HG03175 (cell line): Measurements from ENCODE around the gene S100A10.

Source experiments
- ATAC-seq: cut with Tn5 transposase; IDR thresholded peaks from one replicate; pipeline ENCODE4 v1.9.1; 2021; ENCODE audit warnings: mild to moderate bottlenecking, moderate library complexity; ENCODE audit not compliant: unreplicated experiment

The S100A10 gene

GRCh38 chr1:152013664-152014237, 20.1 kb upstream of the S100A10 start:
- no peak for ATAC-seq

DNA sequence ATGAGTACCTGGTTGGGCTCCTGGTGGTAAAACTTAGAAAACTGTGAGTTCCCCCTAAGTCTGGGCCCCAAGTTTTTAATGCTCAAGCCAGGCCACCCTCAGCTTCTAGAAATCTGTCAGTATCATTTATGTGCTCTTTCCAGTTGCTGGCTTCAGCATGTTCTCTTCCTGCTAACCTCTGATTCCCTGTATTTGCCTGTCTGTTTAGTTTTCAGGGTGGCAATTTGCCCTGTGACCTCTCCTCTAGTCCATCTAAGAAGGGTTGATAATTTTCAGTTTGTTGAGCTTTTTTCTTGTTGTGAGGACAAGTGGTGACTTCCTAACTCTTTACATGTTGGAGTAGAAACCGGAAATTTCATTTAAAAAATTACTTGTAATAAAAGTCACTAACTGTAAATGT, 16.0 kb upstream of the S100A10 start:
- ATAC-seq = no peak

DNA sequence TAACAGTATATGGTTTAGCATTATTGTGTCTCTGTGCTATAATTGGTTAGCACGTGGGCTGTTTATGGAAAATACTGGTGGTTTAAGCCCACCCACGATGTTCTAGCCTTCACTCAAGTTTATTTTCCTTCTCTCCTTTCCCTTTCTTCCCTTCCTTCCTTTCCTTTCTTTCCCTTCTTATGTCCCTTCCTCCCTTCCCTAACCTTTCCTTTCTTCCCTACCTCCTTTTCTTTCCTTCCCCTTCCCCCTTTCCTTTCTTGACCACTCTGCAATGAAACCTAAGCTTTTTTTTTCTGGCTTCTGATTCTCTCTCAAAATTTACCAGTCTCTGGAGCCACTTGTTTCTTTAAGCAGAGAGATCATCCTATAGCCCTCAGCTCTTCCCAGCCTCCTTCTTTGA, 13.4 kb upstream of the S100A10 start:
- ATAC-seq = no peak

DNA sequence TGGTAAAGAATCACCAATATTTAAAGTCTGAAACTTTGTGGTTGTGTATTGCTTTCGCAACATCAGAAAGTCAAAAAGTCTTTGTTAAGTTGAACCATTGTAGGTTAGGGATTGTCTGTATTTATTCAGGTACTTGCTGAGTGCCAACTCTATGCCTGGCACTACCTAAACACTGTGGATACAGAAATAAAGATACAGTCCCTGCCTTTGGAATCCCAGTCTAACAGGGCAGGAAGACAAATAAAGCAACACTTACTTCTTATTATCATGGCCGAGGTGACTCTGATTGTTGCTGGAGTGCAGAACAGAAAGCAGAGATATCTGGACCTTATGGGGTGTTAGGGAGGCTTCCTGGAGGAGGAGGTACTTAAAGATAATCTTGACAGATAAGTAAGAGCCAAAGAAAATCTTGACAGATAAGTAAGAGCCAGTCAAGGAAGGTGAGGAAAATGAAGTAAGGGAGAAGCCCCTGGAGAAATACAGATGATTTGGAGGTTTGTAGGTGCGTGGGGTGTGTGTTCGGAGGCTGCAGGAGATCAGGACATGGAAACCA, 11.8 kb upstream of the S100A10 start:
- ATAC-seq = no peak

DNA sequence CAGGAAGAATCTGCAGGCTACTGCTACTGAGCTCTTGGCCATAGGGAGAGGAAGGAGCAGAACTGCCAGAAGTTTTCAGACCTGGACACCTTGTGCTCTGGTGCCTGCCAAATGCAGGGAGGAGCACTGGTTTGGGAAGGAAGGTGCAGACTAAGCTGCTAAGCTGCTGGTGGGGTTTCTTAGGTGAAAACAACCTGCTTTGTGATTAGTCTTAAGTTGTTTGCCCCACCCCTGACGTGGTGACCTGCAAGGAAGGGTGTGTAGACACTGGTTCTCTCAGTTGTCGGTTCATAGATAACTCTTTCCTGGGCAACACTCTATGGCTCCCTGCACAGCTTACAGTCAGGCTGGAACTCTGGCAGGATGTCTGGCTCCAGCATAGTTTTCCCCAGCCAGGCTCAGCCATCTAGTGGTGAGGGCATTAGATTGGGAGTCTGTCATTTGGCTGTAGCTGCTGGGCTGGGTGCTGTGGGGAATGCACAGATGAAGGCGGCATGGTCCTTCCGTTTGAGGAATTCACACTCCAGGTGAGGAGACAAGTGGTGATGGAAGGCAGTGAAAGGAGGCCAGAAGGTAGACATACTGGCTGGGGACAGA, 10.3 kb upstream of the S100A10 start:
- ATAC-seq = no peak

- ATAC-seq = no peak
Measured at GRCh38 chr1:152002960-152003359, 9.3 kb upstream of the S100A10 start.

- ATAC-seq = no peak
Measured at GRCh38 chr1:152001631-152002584, 8.2 kb upstream of the S100A10 start.

DNA sequence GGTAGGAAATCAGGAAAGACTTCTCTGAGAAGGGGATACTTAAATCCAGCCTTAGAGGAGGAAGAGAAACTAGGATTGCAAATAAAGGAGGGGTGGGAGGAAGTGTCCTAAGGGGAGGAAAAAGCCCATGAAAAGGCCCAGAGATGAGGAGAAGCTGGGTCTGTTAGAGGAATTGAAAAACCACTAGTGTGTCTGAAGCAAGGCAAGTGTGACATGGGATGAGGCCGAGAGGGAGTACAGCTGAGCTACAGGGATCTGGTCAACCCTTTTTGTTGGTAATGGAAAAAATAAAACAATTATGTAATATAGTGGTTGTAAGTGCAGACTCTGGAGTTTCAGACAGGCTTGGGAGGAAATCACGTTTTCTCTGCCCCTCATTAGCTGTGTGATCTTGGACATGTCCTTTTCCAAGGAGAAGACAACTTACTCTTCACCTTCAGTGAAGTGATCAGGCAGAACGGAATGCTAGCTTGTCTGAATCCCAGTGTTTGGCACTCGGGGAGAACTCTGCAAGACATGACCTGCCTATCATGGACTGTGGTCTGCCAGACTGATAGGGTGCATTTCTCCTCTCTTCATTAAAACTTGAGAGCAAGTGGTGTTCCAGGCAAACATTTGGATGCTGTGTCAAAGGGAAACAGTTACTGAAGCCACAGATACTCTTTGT, 7.4 kb upstream of the S100A10 start:
- no peak for ATAC-seq

GRCh38 chr1:151998611-151999362, 5.1 kb upstream of the S100A10 start:
- no peak for ATAC-seq

- no peak for ATAC-seq
Measured at GRCh38 chr1:151997284-151997570, 3.6 kb upstream of the S100A10 start.

DNA sequence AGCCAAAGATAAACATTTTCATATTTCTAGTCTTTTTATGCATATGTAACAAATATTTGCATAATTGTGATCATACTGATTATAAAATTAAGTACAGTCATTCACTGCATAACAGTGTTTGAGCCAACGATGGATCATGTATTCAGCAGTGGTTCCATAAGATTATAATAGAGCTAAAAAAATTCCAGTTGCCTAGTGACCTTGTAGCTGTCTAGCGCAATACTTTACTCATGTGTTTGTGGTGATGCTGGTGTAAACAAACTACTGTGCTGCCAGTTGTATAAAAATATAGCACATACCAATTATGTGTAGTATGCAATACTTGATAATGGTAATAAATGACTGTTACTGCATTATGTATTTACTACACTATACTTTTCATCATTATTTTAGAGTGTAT, 2.1 kb upstream of the S100A10 start:
- no peak for ATAC-seq

DNA sequence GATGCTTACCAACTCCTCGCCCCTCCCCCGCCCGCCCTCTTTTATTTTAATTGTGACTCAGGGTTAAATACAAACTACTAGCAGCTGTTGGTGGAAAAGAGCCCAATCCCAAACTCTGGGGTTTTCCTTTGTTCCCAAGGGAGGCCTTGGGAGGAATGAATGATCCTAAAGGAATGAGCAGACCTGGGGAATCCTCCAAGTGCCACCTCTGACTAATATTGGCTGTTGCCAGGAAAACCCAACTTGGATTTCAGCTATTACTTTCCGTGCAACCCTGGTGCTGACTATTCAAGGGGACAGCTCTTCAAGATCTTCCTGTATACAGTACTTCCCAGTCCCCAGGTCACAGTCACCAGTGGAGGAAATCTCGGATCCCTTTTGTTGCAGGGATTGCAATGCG, 1.3 kb upstream of the S100A10 start:
- ATAC-seq = no peak

GRCh38 chr1:151993084-151993733, 450 bp downstream of the S100A10 start:
- no peak for ATAC-seq

- no peak for ATAC-seq
Measured at GRCh38 chr1:151992303-151993083, 1.2 kb downstream of the S100A10 start.

DNA sequence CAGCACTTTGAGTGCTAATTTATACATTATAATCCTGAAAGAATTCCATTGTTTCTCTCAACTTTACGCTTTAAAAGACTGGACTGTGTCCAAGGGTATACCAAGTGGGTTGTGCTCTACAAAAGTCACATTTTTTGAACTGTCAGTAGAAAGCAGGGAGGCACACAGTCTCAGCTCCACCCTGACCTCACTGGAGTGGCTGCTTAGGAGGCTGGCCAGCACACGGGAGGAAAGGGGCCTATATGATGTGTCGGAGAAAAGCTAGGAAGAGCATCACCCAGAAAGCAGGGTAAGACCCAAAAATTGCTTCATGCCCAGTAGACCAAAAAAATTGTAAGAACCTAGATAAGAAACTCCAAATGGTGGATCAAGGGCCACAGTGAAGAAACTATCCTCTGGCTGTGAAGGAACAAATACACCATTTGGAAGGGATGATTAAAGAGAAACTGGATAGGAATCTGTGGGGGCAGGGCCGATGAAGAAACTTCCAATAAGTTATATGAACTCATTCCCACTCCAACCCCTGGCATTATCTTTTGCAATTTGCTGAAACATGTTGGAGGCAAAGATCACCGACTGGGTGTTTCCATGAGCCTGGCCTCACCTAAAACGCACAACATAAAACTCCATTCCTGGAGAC, 1.9 kb downstream of the S100A10 start:
- no peak for ATAC-seq

DNA sequence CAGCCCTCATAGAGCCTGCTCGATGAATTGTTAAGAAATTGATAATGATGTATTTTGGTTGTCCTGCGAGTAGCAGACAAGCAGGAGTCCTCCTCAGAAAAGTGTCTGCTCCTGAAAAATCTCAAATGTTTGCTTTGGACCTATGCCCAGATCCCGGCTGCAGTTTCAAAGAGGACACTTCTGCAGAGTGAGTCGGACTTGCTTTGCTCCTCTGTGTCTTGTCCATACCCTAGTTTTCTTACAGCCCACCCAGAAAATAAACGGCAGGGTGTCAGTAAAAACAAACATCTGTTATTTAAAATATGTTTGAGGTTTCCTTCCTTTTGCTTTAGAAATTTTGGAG, 2.8 kb downstream of the S100A10 start:
- no peak for ATAC-seq

DNA sequence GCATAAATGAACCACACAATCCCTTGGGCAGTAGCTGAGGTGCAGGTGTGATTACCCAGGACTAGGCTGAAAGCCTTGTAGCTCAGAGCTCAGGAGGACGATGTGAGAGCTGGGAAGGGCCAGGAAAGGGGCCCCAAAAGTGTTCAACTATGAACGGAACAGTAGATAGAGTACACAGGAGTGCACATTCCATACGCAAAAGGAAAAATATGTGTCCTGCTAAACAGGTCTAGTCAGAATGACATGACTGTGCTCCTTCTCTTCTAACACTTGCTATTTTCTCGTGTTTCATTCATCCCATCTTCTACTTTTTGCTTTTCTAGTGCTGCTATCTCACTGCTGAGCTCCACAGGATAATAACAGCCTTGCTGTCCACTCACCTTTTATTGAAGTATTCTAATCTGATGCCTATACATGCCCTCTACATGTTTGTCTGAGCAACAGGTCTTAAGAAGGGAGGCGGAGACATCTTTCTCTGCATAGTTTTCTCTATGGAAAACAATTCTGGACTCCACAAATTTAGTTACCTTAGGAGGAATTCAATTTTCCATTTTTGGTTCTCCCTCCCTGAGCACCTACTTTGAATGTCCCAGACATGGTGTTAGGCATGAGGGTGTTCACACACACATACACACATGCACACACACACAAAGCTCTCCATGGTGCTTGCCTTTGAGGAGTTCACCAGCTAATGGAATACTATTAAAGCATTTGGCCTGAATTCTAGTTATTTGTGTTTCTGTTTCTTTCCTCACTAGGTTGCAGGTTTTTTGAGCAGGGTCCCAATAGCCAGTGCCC, 3.4 kb downstream of the S100A10 start:
- no peak for ATAC-seq

DNA sequence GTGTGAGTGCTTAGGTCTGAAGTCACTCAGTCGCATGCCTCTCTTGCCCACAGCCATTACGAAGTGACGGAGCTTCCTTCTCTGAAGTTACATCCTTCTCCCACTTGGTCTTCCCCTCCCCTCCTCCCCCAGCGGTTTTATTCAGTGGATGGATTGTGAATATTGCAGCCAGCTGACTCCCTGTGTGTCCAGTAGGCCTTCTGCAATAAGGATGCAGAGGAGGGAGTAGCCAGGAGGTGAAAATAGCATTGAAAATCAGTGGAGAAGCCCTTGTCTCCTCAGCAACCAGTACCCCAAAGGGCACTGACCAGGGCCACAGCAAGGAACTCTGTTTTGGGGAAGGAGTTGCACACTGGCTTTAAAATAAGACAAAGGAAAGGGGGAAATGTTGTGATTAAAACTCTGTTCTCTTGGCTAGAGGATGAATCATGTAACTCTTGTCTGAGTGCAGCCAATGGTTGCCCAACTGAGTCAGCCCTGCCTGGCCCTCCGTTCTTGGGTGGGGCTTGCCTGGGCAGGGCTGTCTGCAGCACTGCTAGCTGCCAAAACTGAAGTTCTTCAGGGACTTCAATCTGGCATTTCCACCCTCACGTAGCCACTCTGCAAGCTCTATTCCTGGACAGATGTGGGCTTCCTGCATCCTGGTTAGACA, 4.3 kb downstream of the S100A10 start:
- ATAC-seq = no peak
